Activated naive CD4-positive, alpha-beta T cell treated with anti-CD3 and anti-CD28 coated beads, Interleukin-2, amount 50 U/mL, for 72 hours (primary cell): ENCODE results near the gene CYGB. TPM values are rescaled to one million over a fixed set of nuclear protein-coding genes. Genes with fewer than 3 reads are reported as not detected.
"Not testable (repeated sequence)": the region's sequence is repeated elsewhere in the genome, so short reads cannot be mapped to it uniquely, and the experiment has no call there.

Experiments
- ATAC-seq, 2 donors: fragments of 150-1000 bp; cut with Tn5 transposase; 2 replicates each; pipeline ENCODE4 v1.10.0; 2021; ENCODE audit warnings: mild to moderate bottlenecking in 2 of 2, moderate library complexity in 2 of 2
- DNase-seq, 2 donors: peaks; one replicate each; pipeline ENCODE4 v3.0.0; 2021 to 2022; ENCODE audit warnings: low spot score in 2 of 2
- H3K27ac Mint-ChIP-seq, 2 donors: one replicate each; pipeline ENCODE4 v1.8.0; 2022; ENCODE audit warnings: mild to moderate bottlenecking in 2 of 2, mixed read lengths in 2 of 2
- H3K36me3 Mint-ChIP-seq, 2 donors: one replicate each; pipeline ENCODE4 v1.8.0; 2022; ENCODE audit warnings: mixed read lengths in 2 of 2
- H3K9me3 Mint-ChIP-seq, 2 donors: one replicate each; pipeline ENCODE4 v1.8.0; 2022; ENCODE audit warnings: mixed read lengths in 2 of 2
- total RNA-seq, 2 donors: library from RNA; stranded (reverse); gene quantifications; one replicate each; pipeline ENCODE4 v1.2.3, GENCODE V29; 2022

CYGB gene
- total RNA-seq, 2 donors from 2014 or later, result not detected

DNA sequence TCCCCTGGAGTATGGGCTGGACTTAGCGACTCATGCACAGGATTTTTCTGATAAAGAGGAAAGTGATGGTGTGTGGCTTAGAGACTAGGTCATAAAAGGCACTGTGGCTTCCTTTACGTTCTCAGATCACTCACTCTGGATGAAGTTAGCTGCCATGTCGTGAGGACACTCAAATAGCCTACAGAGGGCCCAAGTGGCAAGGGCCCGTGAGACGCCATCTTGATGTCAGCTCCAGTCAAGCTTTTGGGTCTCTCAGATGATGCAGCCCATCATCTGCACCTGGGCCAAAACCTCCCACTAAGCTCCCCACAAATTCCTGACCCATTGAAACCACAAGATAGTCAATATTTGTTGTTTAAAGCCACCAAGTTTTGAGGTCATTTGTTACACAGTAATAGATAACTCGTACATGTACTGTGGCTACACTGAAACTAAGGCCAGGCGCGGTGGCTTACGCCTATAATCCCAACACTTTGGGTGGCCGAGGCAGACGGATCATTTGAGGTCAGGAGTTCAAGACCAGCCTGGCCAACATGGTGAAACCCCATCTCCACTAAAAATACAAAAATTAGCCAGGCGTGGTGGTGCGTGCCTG is 33.5 kb upstream of the CYGB start:
- ATAC-seq, result peak in 1 of 2 donors; percentile 17
- no peaks in the 10 kb centered on the region for H3K9me3 Mint-ChIP-seq
- no peak for DNase-seq
- H3K27ac Mint-ChIP-seq, result no peak overlapping the region
- peaks cover 2 to 6% of the 10 kb centered on the region in 2 donors for H3K36me3 Mint-ChIP-seq

DNA sequence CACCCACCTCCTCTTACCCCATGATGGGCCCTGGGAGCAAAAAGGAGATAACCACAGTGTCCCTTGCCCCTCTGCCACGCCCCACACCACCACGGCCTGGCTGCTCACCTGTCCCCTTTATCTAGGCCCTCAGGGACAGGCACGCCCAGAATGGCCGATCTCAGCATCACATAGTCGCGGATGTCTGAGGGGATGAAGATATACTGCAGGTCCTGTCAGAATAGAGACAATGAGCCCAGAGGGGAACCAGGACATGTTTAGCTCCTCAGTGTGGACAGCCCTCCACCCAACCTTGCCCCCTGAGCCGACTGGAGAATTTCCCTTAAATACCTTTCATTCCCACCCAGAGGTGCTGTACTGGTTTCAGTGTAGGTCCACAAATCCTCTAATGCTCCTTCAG is 32.9 kb upstream of the CYGB start:
- H3K27ac Mint-ChIP-seq, result no peak overlapping the region
- no peaks in the 10 kb centered on the region for H3K9me3 Mint-ChIP-seq
- ATAC-seq (no peak), DNase-seq (no peak)
- peaks cover 7 to 11% of the 10 kb centered on the region in 2 donors for H3K36me3 Mint-ChIP-seq

DNA sequence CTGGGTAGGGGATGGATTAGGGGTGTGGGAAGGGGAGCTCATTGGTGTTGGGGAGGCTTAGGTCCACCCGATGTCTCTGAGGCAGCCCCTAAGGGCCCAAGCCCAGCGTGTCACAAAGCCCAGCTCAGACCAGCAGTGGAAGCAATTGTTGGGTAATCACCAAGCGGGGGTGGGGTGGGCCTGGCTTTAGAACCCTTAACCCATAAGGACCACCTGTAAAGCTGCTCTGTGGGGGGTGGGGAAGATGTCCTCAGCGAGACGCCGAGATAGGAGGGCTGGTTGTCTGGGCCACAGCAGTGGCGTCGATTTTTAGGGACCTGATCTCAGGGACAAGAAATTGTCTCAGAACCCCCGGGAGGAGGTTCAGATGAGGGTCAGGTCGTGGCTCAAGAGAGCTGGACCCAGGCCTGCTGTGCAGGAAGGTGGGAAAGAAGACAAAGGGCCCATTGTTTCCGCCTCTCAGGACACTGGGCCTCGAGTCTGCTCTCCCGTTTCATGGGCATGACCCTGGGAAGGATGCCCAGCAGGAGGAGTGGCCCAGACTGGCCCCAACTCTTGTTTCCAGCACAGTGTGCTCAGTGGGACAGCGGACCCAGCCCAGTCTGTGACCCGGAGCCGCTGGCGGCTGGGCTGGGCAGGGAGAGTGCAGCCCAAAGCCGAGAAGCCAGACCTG is 32.2 kb upstream of the CYGB start:
- Mint-ChIP-seq H3K27ac (peak overlapping the region in 1 of 2 donors; percentile 73), H3K36me3 (peaks cover 10 to 16% of the 10 kb centered on the region in 2 donors), H3K9me3 (no peaks in the 10 kb centered on the region)
- DNase-seq, result no peak
- peak in 1 of 2 donors; percentile 4 for ATAC-seq

DNA sequence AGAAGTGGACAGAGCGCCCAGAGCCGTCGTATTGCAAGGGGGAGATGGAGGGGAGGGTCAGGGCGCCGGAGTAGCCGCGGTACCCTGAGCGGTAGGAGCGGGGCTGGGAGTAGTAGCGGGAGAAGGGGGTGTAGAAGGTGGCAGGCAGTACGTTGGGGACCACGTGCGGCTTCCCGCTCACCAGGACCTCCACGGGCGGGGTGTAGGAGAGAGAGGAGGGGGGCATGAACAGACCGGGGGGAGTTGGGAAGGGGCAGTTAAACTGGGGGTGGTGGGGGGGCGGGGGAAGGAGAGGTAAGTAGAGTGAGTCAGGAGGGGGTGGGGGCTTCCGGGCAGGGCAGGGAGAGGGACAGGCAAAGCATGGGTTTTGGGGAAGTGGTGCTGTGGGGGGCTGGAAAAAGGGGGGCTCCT is 31.3 kb upstream of the CYGB start:
- ATAC-seq (no peak), DNase-seq (no peak)
- Mint-ChIP-seq H3K36me3 (peaks cover 10 to 22% of the 10 kb centered on the region in 2 donors), H3K9me3 (no peaks in the 10 kb centered on the region), H3K27ac (no peak overlapping the region)

DNA sequence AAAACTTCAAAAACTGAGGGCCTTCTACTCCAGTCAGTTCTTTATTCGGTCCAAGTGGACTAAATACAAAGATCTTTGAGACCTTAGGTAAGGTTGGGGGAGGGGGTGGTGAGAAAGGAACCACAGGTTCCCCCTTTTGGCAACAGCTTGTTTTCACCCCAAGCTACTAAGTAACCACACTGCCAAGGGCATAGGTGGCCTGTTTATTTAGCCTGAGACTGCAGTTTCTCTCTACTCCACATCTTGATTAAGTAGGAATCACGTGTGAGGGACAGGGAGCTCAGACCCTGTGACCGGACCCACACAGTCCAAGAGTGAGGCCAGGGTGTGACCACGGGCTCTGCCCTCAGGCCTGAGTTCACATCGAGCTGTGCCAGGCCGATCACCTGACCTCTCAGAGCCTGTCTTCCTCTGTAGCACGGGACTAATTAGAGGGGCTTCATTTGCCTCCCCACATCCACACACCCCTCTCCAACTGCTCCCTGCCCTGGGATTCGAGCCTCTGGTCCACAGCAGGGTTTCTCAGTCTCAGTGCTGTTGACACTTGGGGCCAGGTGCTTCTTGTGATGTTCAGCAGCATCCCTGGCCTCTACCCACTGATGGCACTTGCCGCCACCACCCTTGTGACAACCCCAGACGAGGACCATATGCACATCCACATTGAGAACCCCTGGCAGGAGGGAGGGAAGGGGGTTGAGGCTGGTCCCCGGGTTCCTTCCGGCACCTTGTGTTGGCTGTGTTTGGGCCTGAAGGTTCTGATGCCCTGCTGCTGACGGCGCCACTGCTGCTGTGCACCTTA is 30.3 kb upstream of the CYGB start:
- peaks cover 13 to 26% of the 10 kb centered on the region in 2 donors for H3K36me3 Mint-ChIP-seq
- H3K9me3 Mint-ChIP-seq, result no peaks in the 10 kb centered on the region
- ATAC-seq, result peak; percentile 5 to 25
- DNase-seq, result no peak
- peak overlapping the region in 1 of 2 donors; percentile 4 for H3K27ac Mint-ChIP-seq

DNA sequence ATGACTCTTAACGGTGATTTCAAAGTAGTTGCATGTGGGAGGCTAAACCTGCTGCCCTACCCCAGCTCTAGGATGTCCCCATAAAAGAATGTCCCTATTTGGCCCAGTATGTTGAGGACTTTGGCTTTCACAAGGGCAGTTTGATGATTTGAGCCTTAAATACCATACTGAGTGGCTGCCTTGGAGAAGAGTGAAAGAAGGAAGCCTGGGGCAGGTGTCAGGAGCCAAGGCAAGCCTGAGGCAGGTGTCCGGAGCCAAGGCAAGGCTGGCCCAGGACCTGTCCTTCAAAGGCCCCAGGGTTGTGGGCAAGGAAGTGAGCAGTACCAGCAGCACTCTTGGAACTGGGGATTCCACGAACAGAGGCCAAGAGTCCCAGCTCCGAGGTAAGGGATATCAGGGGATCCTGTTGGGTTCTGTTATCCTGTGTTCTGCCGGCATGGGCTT is 29.5 kb upstream of the CYGB start:
- peaks cover 16 to 30% of the 10 kb centered on the region in 2 donors for H3K36me3 Mint-ChIP-seq
- ATAC-seq (no peak), DNase-seq (no peak)
- H3K27ac Mint-ChIP-seq, result peak overlapping the region in 1 of 2 donors; percentile 4
- H3K9me3 Mint-ChIP-seq, result no peaks in the 10 kb centered on the region

DNA sequence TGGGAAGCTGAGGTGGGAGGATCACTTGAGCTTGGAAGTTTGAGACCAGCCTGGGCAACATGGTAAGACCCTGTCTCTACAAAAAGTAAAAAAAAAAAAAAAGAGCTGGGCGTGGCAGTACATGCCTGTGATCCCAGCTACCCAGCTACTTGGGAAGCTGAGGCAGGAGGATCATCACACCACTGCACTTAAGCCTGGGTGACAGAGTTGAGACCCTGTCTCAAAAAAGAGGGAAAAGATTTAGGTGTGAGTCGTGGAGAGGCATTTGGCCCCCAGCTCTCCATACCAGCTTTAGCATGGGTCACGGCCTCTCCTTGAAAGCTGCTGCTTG is 29.1 kb upstream of the CYGB start:
- DNase-seq (no peak), ATAC-seq (no peak)
- Mint-ChIP-seq H3K36me3 (peaks cover 20 to 34% of the 10 kb centered on the region in 2 donors), H3K9me3 (no peaks in the 10 kb centered on the region), H3K27ac (no peak overlapping the region)

DNA sequence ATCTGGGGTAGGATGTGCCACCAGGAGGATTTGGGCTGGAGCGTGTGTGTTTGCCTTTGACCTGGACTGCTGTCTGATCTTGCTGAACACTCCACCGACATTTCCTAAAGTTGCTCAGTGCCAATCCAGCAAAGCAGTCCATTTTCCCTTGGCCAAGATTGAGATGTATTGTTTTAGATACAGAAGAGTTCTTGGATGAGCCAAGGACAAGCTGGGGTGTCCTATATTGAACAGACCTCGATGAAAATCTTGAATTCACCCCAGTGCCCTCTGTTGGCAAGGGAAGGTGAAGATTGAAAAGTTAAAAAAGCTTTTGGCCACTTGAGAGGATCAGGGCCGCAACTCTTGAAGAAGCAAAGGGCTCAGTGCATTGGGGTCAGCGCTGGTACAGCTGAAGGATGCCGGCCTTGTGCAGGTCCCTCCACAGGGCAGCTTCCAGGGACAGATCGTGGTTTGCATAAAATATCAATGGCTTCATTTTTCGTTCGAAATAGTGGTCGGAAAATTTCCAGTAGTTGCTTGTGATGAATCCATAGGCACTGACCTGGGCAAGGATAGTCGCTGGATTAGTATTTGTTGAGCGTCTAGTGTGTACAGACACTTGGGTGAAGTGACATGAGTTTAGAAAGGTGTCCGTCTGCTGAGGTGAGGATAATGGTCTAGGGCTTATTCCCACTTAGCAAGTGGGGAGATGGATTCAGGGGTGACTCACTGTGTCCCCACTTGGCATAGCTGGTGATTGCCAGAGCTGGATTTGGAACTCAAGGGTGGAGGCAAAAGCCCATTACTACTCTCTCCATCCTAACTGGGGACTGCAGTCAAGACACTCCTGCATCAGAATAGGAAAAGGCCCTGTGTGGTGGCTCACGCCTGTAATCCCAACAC is 28.5 kb upstream of the CYGB start:
- Mint-ChIP-seq H3K36me3 (peaks cover 24 to 40% of the 10 kb centered on the region in 2 donors), H3K9me3 (no peaks in the 10 kb centered on the region), H3K27ac (peak overlapping the region; percentile 65 to 70)
- ATAC-seq (no peak), DNase-seq (no peak)

DNA sequence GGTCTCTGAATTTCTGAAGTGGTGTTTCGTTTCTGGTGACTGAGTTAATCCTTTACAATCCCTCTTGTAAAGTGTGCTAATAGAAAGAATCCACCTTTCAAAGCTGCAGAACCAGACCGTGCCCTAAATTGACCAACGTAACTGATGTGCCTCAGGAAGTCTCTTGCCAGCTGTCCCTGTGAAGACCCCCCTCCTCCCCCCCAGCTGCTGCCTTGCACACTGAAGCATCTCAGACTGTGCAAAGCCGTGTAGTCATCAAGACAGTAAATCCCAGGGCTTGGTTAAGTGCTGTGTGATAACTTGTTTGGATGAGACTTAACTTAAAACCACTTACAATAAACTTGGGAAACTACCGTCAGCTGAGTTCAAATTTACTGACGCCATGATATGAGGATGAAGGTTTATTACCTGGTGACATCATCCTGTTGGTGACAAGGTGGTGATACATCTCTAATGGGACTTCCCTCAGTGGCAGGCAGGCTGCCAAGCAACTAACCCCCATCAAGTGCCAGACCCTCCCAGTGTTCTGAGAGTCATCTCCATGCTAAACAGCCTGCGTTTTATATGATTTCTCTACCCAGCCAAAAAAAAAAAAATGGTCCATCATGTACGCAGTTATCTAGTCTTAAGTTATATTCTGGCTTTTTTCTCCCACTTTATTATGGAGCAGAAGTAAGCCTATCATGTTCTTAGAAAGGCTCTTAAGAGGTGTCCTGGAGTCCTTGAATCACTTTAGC is 27.6 kb upstream of the CYGB start:
- ATAC-seq, result peak in 1 of 2 donors; percentile 76
- H3K27ac Mint-ChIP-seq, result peak overlapping the region; percentile 65 to 70
- peaks cover 24 to 47% of the 10 kb centered on the region in 2 donors for H3K36me3 Mint-ChIP-seq
- not testable (repeated sequence) for H3K9me3 Mint-ChIP-seq, DNase-seq

DNA sequence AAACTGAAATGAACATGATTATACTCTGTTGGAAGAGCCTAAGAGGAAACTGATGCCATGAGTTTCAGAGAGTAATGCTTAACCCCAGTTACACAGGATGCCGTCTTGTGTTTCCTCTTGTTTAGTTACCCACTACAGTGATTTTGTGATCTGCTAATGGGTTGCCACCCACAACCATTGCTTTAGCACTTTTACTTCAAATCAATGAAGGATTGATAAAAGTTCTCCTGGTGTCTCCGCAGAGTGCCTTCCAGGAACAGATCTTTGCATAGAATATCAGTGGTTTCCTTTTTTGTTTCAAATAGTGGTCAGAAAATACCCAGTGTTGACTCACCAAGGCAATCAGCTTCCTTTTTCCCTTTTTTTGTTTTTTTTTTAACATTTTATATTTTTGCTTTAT is 25.9 kb upstream of the CYGB start:
- H3K9me3 Mint-ChIP-seq, ATAC-seq, DNase-seq: not testable (repeated sequence)
- Mint-ChIP-seq H3K27ac (peak overlapping the region in 1 of 2 donors; percentile 67), H3K36me3 (peaks cover 34 to 65% of the 10 kb centered on the region in 2 donors)

DNA sequence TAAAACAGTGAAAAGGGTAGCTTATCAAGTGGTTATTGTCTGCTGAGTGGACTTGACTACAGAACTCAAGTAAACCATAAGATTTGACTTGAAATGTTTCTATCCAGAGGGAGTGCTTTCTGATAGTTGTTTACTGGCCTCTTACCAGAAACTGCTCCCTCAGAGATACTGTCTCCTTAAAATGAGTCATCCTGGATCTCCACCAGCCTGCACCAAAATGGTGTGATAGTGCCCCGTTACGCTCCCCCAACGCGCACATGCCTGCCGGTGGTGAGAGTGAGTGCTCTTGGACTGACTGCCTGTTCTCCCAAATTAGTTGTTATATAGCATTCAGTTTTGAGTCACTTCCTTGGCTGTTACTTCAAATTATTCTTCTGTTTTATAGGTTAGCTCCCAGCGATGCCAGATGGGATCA is 25.2 kb upstream of the CYGB start:
- peaks cover 40 to 71% of the 10 kb centered on the region in 2 donors for H3K36me3 Mint-ChIP-seq
- H3K27ac Mint-ChIP-seq, result peak overlapping the region in 1 of 2 donors; percentile 67

DNA sequence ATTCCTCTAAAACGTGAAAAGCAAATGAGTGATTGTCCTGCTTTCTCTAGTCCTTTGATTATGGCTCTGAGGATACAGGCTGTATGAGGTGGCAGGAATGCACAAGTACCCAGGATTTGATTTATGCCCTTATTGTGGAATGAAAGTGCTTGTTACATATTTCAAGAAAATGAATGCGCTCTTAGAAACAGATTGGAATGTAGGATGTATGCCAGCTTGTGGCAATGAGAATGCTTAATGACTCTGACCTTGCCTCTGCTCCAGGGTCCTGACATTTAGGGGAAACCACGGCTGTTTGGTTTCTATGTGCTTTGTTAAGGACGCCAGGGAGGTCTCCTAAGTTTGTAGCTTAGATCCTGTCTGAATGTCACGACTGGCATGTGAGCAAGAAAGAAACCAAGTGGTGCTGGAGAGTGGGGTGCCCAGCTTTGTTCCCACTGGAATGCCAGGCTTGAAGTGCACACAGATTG is 24.3 kb upstream of the CYGB start:
- DNase-seq (no peak), ATAC-seq (no peak)
- Mint-ChIP-seq H3K27ac (peak overlapping the region; percentile 41 to 53), H3K9me3 (no peaks in the 10 kb centered on the region), H3K36me3 (peaks cover 49 to 80% of the 10 kb centered on the region in 2 donors)

More for the DNA sequence above, 25.2 kb upstream of the CYGB start:
- DNase-seq (no peak), ATAC-seq (peak in 1 of 2 donors; percentile 25)
- H3K9me3 Mint-ChIP-seq, result no peaks in the 10 kb centered on the region

DNA sequence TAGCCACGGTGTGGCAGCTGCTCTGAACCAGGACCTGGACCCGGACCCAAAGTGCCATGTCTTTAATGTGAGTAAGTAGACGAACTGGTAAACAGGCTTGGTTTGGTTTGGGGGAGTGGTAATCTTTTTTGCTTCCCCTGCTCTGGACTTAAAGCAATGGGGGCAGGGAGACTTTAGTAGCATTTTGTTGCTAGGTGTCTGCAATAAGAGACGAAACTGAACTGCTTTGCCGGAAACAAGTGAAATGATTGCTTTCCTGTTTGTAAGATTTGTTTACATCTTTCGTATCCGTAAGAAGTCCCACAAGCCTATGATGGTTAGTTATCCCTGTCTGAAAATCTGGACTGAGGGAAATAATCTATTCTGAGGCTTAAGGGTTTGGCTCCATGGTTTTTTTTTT is 23.8 kb upstream of the CYGB start:
- DNase-seq (no peak), ATAC-seq (no peak)
- peaks cover 52 to 81% of the 10 kb centered on the region in 2 donors for H3K36me3 Mint-ChIP-seq
- peak overlapping the region in 1 of 2 donors; percentile 77 for H3K27ac Mint-ChIP-seq
- H3K9me3 Mint-ChIP-seq, result no peaks in the 10 kb centered on the region

DNA sequence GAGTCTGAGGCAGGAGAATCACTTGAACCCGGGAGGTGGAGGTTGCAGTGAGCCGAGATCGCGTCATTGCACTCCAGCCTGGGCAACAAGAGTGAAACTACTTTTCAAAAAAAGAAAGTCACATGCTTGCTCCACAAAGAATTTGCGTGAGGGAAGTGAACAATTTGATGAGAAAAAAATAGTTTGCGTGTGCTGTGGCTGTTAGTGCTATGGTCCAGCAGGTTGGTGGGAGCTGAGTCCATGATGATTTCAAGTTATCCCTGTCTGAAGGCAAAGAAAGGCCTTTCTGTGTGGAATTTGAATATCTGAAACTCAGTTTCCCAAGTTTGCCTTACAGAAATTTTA is 23.3 kb upstream of the CYGB start:
- no peak for ATAC-seq
- H3K36me3 Mint-ChIP-seq, result peaks cover 49 to 76% of the 10 kb centered on the region in 2 donors
- H3K9me3 Mint-ChIP-seq, result no peaks in the 10 kb centered on the region
- peak overlapping the region in 1 of 2 donors; percentile 77 for H3K27ac Mint-ChIP-seq
- no peak for DNase-seq

DNA sequence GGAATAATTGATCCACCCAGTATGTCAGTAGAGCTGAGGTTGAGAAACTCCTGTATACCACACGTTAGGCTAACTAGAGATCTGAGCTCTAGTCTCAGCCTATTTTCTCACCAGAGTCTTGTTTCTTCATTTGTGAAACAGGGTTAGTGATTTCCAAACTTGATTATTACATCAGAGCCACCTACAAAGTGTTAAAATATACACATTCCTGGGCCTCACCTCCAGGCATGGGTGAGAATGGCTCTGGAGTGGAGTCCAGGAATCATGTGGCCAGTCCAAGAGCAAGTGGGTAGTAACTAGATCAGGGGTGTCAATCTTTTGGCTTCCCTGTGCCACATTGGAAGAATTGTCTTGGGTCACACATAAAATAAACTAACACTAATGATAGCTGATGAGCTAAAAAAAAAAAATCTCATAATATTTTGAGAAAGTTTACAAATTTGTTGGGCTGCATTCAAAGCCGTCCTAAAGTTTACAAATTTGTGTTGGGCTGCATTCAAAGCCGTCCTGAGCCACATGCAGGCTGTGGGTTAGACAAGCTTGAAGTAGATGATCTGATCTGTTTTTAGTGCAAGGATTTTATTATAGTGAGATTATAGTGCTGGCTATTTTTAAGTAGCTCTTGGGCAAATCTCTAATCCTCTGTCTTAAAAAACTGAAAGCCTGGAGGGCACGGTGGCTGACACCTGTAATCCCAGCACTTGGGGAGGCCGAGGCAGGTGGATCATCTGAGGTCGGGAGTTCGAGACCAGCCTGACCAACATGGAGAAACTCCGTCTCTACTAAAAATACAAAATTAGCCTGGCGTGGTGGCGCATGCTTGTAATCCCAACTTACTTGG is 22.7 kb upstream of the CYGB start:
- ATAC-seq (no peak), DNase-seq (no peak)
- Mint-ChIP-seq H3K36me3 (peaks cover 43 to 70% of the 10 kb centered on the region in 2 donors), H3K27ac (peak overlapping the region in 1 of 2 donors; percentile 94), H3K9me3 (no peaks in the 10 kb centered on the region)
